Activated CD8-positive, alpha-beta memory T cell treated with anti-CD3 and anti-CD28 coated beads for 1 hour (primary cell): ENCODE data around the gene PCSK6.
A peak's percentile ranks its signal among the peaks of the same experiment; 100 is the strongest.
"Not testable (repeated sequence)": the region's sequence is repeated elsewhere in the genome, so short reads cannot be mapped to it uniquely, and the experiment has no call there.

Experiments
- DNase-seq, 2 donors: peaks; one replicate each; pipeline ENCODE4 v3.0.0-alpha.2; 2020; ENCODE audit warnings: low read depth in 1 of 2; ENCODE audit errors: extremely low read depth in 1 of 2

Gene PCSK6

GRCh38 chr15:101288905-101289513, 200.5 kb downstream of the PCSK6 start:
- no peak for DNase-seq

- not testable (repeated sequence) for DNase-seq
These were observed 202.2 kb downstream of the PCSK6 start for GRCh38 chr15:101287342-101287741.

GRCh38 chr15:101286471-101287114, 202.9 kb downstream of the PCSK6 start:
- DNase-seq: no peak

GRCh38 chr15:101283931-101284330, 205.6 kb downstream of the PCSK6 start:
- DNase-seq: no peak

- no peak for DNase-seq
These were observed 209.5 kb downstream of the PCSK6 start for GRCh38 chr15:101280007-101280406.

GRCh38 chr15:101277943-101278564, 211.5 kb downstream of the PCSK6 start:
- no peak for DNase-seq

GRCh38 chr15:101277038-101277822, 212.3 kb downstream of the PCSK6 start, which contains the start of gene SELENOS:
Gene SELENOS, minus strand, starts transcription at chr15:101277485. Its CDS starts 68 bp downstream, at chr15:101277417.
- DNase-seq: peak; percentile 57 to 86

- DNase-seq: no peak
These were observed 212.9 kb downstream of the PCSK6 start for GRCh38 chr15:101276501-101277037.

GRCh38 chr15:101275018-101275417, 214.5 kb downstream of the PCSK6 start:
- no peak for DNase-seq

- no peak for DNase-seq
These were observed 216.0 kb downstream of the PCSK6 start for GRCh38 chr15:101273534-101273933.

GRCh38 chr15:101272584-101272983, 216.9 kb downstream of the PCSK6 start:
- DNase-seq: no peak

GRCh38 chr15:101269479-101270223, 219.9 kb downstream of the PCSK6 start:
- DNase-seq: no peak

- DNase-seq: no peak
These were observed 222.0 kb downstream of the PCSK6 start for GRCh38 chr15:101267320-101268104.

GRCh38 chr15:101266787-101267186, 222.7 kb downstream of the PCSK6 start:
- DNase-seq: no peak

GRCh38 chr15:101266034-101266433, 223.5 kb downstream of the PCSK6 start:
- DNase-seq: no peak

GRCh38 chr15:101264911-101265641, 224.4 kb downstream of the PCSK6 start:
- no peak for DNase-seq

GRCh38 chr15:101264011-101264410, 225.5 kb downstream of the PCSK6 start:
- DNase-seq: no peak

- no peak for DNase-seq
These were observed 227.0 kb downstream of the PCSK6 start for GRCh38 chr15:101262551-101262950.
